Measurements from ENCODE around the gene SLCO2A1. TPM values are rescaled to one million over a fixed set of nuclear protein-coding genes. Genes with fewer than 3 reads are reported as not detected.

The SLCO2A1 gene
- total RNA-seq, 4 donors from 2014 or later = 8.4 to 68.5 (median 22.7) TPM

- 59 to 81% methylated on average over 3 to 12 of the region's 12 CpGs for WGBS, 2 donors (ENCODE audit: low coverage in 1 of 2)
- no peak overlapping the region for H3K27ac ChIP-seq
- no peak overlapping the region for H3K4me3 ChIP-seq
- no peak for DNase-seq
- peaks cover 0 to 3% (median 0%) of the 10 kb centered on the region in 4 donors for H3K36me3 ChIP-seq
- intact Hi-C loops (cut with DNase I; ENCODE audit: low total_unique reads) = no loop called here
- TF ChIP-seq POLR2A (IDR thresholded peaks at IDR 0.05) (no peak), POLR2AphosphoS5 (IDR thresholded peaks at IDR 0.05) (no peak), EP300 (IDR thresholded peaks at IDR 0.05; ENCODE audit: low read depth) (no peak), CTCF (IDR thresholded peaks at IDR 0.05) (no peak)
- no peaks in the 10 kb centered on the region for H3K4me1 ChIP-seq
- H3K27me3 ChIP-seq = peaks cover 19% of the 10 kb centered on the region
- no peaks in the 10 kb centered on the region for H3K9me3 ChIP-seq
- in situ Hi-C loops (cut with MboI; ENCODE audit: low pct_ligation_motif_present in 1 of 4, low pct_unique_long_range_greater_than_20kb in 1 of 4, low sequenced_read_pairs in 3 of 4) = loop anchor here in 1 of 4 donors (25.0 kb wide), 1 partner anchor 1178 kb away; no protein-coding TSS in a partner anchor
Observed at GRCh38 chr3:133914839-133915600, 114.7 kb downstream of the SLCO2A1 start.

- H3K4me1 ChIP-seq = no peaks in the 10 kb centered on the region
- H3K36me3 ChIP-seq = no peaks in the 10 kb centered on the region
- in situ Hi-C loops (cut with MboI; ENCODE audit: low pct_ligation_motif_present in 1 of 4, low pct_unique_long_range_greater_than_20kb in 1 of 4, low sequenced_read_pairs in 3 of 4) (loop anchor here in 1 of 4 donors (25.0 kb wide), 1 partner anchor 1173 kb away; no protein-coding TSS in a partner anchor), intact Hi-C loops (cut with DNase I; ENCODE audit: low total_unique reads) (no loop called here)
- peaks cover 11% of the 10 kb centered on the region for H3K27me3 ChIP-seq
- TF ChIP-seq POLR2AphosphoS5 (IDR thresholded peaks at IDR 0.05) (no peak), POLR2A (IDR thresholded peaks at IDR 0.05) (no peak), EP300 (IDR thresholded peaks at IDR 0.05; ENCODE audit: low read depth) (no peak), CTCF (IDR thresholded peaks at IDR 0.05) (no peak)
- no peak overlapping the region for H3K4me3 ChIP-seq
- no peak overlapping the region for H3K27ac ChIP-seq
- 55 to 78% methylated on average over 2 of the region's 2 CpGs for WGBS, 2 donors (ENCODE audit: low coverage in 1 of 2)
- H3K9me3 ChIP-seq = no peaks in the 10 kb centered on the region
- no peak for DNase-seq
Observed at GRCh38 chr3:133910422-133910821, 119.3 kb downstream of the SLCO2A1 start.

GRCh38 chr3:133905376-133905775, 124.3 kb downstream of the SLCO2A1 start:
- TF ChIP-seq CTCF (IDR thresholded peaks at IDR 0.05) (no peak), POLR2AphosphoS5 (IDR thresholded peaks at IDR 0.05) (no peak), EP300 (IDR thresholded peaks at IDR 0.05; ENCODE audit: low read depth) (no peak), POLR2A (IDR thresholded peaks at IDR 0.05) (no peak)
- H3K27me3 ChIP-seq = peaks cover 4% of the 10 kb centered on the region
- H3K27ac ChIP-seq = no peak overlapping the region
- in situ Hi-C loops (cut with MboI; ENCODE audit: low pct_ligation_motif_present in 1 of 4, low pct_unique_long_range_greater_than_20kb in 1 of 4, low sequenced_read_pairs in 3 of 4) = loop anchor here in 1 of 4 donors (25.0 kb wide), 1 partner anchor 1168 kb away; no protein-coding TSS in a partner anchor
- H3K4me1 ChIP-seq = no peaks in the 10 kb centered on the region
- 20 to 62% methylated on average over 1 to 3 of the region's 3 CpGs for WGBS, 2 donors (ENCODE audit: low coverage in 1 of 2)
- no peaks in the 10 kb centered on the region for H3K9me3 ChIP-seq
- intact Hi-C loops (cut with DNase I; ENCODE audit: low total_unique reads) = no loop called here
- no peak overlapping the region for H3K4me3 ChIP-seq
- no peak for DNase-seq
- H3K36me3 ChIP-seq = no peaks in the 10 kb centered on the region

- DNase-seq = no peak
- Histone ChIP-seq H3K27me3 (peaks cover 7% of the 10 kb centered on the region), H3K9me3 (no peaks in the 10 kb centered on the region), H3K4me3 (no peak overlapping the region), H3K36me3 (no peaks in the 10 kb centered on the region), H3K27ac (no peak overlapping the region), H3K4me1 (no peaks in the 10 kb centered on the region)
- TF ChIP-seq CTCF (IDR thresholded peaks at IDR 0.05) = no peak
- no peak for TF ChIP-seq POLR2AphosphoS5 (IDR thresholded peaks at IDR 0.05)
- TF ChIP-seq POLR2A (IDR thresholded peaks at IDR 0.05) = no peak
- WGBS, 2 donors (ENCODE audit: low coverage in 1 of 2) = 81 to 82% methylated on average over 5 of the region's 5 CpGs
- in situ Hi-C loops (cut with MboI; ENCODE audit: low pct_ligation_motif_present in 1 of 4, low pct_unique_long_range_greater_than_20kb in 1 of 4, low sequenced_read_pairs in 3 of 4) = loop anchor here in 1 of 4 donors (25.0 kb wide), 1 partner anchor 1165 kb away; no protein-coding TSS in a partner anchor
- intact Hi-C loops (cut with DNase I; ENCODE audit: low total_unique reads) = no loop called here
Observed at GRCh38 chr3:133901847-133902246, 127.9 kb downstream of the SLCO2A1 start.
